VCaP (cell line): ENCODE results near the gene TEX26.
"Not testable (repeated sequence)": the region's sequence is repeated elsewhere in the genome, so short reads cannot be mapped to it uniquely, and the experiment has no call there.

Experiments used
- H3K27ac ChIP-seq: fragments of 450-650 bp; 2 replicates; pipeline ENCODE4 v1.5.1; 2017
- TF ChIP-seq, protein P1 (sequence below): fragments of 450-650 bp; conservative IDR thresholded peaks from 2 replicates; pipeline ENCODE4 v1.5.1; 2017; ENCODE audit warnings: mild to moderate bottlenecking, moderate library complexity

Gene TEX26

DNA sequence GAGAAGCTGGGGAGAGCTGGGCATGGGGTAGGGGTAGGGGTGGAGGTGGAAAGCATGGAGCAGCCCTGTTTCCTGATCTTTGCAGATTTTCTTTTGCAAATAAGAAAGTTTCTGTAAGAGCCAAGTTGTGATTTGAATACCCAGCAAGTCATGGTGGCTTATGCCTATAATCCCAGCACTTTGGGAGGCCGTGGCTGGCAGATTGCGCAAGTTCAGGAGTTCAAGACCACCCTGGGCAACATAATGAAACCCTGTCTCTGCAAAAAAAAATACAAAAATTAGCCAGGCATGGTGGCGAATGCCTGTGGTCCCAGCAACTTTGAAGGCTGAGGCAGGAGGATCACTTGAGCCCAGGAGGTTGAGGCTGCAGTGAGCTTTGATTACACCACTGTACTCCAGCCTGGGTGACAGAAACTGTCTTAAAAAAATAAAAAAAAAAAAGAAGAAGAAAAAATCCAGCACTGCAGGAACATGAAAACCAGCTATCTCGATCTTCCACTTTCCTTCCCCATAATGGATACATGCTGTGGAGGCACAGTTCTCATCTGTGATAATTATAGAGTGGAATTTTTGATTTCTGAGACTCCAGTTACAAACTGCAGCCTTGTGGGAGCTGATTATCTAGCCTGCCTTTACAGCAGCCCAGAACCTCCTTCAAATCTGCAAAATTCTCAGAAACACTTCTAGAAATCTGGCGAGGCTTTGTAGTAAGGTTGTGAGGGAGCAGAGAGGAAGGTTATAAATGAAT, 12.1 kb upstream of the TEX26 start:
- TF ChIP-seq, protein P1, sequence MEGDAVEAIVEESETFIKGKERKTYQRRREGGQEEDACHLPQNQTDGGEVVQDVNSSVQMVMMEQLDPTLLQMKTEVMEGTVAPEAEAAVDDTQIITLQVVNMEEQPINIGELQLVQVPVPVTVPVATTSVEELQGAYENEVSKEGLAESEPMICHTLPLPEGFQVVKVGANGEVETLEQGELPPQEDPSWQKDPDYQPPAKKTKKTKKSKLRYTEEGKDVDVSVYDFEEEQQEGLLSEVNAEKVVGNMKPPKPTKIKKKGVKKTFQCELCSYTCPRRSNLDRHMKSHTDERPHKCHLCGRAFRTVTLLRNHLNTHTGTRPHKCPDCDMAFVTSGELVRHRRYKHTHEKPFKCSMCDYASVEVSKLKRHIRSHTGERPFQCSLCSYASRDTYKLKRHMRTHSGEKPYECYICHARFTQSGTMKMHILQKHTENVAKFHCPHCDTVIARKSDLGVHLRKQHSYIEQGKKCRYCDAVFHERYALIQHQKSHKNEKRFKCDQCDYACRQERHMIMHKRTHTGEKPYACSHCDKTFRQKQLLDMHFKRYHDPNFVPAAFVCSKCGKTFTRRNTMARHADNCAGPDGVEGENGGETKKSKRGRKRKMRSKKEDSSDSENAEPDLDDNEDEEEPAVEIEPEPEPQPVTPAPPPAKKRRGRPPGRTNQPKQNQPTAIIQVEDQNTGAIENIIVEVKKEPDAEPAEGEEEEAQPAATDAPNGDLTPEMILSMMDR, result no peak
- H3K27ac ChIP-seq, result no peak overlapping the region

DNA sequence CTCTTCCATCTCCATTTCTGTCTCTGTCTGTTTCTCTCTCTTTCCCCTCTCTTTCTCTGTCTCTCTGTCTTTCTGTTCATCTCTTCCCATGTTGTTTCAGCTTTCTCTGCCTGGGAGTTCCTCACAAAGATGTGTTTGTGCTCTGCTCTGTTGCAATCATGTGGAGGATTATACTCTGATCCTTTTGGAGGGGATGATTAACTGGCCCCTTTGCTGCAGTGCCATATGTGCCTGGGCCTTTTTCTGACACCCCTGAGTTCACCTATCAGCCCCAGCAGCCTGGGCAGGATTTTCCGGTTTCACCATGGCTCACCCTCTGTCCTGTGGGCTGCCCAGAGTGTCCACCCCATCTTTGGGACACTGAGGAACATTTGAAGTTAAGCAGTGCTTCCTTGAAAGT, 9.0 kb upstream of the TEX26 start:
- TF ChIP-seq, protein P1, result no peak

DNA sequence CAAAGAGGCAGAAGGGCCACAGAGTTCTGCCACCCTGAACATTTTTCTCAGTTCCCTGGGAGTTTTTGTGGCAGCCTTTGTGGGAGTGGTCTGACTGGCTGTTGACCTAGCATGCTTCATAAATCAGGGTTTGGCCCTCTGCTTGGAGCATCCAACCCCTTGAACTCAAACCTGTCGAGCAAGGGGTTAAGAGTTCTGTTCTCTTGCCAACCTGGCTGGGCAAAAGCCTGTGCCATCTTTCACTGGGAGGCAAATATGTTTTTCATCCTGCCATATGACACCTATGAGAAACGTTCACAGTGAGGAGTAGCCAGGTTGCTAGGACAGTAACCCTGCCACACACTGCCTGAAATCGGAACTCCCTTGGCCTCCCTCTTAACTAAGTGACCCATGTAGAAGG, 7.7 kb upstream of the TEX26 start:
- H3K27ac ChIP-seq, result no peak overlapping the region
- TF ChIP-seq, protein P1, result no peak

More for the DNA sequence above, 9.0 kb upstream of the TEX26 start:
- H3K27ac ChIP-seq, result no peak overlapping the region

DNA sequence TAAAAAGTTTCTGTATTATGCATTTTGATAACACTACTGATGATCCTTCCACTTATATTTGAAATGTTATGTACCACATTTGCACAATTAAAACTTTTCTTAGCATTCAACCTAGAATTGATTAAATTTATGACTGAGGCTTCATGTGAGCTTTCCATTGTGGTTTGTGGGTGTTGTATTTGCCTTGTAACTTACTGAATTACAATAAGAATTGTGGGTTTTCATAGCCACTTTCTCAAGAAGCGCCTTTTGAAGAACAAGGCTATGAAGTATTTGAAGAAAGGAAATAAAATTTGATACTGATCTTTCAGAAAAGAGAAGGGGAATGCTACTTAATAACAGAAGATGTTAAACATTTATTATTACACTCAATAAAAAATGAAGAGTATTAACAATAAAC, 7.0 kb upstream of the TEX26 start:
- TF ChIP-seq, protein P1, result no peak
- H3K27ac ChIP-seq, result no peak overlapping the region

DNA sequence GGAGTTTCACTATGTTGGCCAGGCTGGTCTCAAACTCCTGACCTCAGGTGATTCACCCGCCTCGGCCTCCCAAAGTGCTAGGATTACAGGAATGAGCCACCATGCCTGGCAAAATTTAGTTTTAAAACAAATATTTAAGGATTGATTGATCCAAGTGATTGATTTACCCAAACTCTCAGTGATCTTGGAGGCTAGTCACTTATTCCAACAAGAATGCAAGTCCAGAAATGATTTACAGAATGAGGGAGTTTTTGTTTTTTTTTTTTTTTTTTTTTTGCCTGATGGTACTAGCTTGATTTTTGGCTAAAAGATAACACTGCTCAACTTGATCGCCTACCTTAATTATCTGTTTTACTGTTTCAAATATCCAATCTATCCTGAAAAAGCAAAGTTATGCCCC, 5.7 kb upstream of the TEX26 start:
- no peak overlapping the region for H3K27ac ChIP-seq
- TF ChIP-seq, protein P1, result no peak

DNA sequence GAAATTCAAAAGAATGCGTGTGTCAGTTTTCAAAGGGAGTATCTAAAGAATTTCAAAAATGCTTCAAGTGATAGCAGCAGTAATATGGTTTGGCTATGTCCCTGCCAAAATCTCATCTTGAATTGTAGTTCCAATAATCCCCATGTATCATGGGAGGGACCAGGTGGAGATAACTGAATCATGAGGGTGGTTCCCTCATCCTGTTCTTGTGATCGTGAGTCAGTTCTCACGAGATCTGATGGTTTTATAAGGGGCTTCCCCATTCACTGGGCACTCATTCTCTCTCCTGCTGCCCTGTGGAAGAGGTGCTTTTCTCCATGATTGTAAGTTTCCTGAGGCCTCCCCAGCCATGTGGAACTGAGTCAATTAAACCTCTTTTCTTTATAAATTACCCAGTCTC, 5.3 kb upstream of the TEX26 start:
- H3K27ac ChIP-seq, result not testable (repeated sequence)

DNA sequence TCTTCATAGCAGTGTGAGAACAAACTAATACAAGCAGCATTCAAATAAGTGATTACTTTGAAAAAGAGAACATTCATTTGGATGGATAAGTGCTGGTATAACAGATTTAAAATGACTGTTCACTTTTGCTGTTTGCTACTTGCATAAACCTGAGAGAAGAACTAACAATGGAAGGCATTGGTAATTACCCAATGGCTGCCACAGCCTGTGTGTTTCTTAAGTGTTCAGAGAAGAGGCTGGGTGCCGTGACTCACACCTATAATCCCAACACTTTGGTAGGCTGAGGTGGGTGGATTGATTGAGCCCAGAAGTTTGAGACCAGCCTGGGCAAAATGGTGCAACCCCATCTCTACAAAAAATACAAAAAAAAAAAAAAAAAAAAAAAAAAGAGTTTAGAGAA, 4.9 kb upstream of the TEX26 start:
- TF ChIP-seq, protein P1, result no peak
- no peak overlapping the region for H3K27ac ChIP-seq

DNA sequence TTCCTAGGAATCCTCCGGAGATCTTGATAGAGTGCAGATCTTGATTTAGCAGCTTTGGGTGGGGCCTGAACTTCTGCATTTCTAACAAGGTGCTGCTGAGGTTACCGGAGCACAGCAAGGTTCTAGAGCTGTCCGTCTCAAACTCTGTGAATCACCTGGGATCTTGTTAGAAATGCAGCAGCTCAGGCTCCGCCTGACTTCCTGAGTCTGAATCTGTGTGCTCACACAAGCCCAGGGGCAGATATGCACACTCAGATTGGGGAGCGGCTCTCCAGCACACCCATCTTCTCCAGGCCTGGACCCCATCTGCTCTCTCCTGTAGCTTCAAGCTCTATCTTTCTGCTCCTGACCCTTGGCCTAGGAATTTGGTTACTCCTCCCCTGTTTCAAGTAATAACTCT, 3.5 kb upstream of the TEX26 start:
- no peak overlapping the region for H3K27ac ChIP-seq
- TF ChIP-seq, protein P1, result no peak
